ENCODE data around the gene NME1. TPM values are rescaled to one million over a fixed set of nuclear protein-coding genes. Genes with fewer than 3 reads are reported as not detected.

The NME1 gene
- total RNA-seq, 3 donors from 2014 or later, result 18.8 to 64.2 (median 23.9) TPM

- TF ChIP-seq, protein P1, sequence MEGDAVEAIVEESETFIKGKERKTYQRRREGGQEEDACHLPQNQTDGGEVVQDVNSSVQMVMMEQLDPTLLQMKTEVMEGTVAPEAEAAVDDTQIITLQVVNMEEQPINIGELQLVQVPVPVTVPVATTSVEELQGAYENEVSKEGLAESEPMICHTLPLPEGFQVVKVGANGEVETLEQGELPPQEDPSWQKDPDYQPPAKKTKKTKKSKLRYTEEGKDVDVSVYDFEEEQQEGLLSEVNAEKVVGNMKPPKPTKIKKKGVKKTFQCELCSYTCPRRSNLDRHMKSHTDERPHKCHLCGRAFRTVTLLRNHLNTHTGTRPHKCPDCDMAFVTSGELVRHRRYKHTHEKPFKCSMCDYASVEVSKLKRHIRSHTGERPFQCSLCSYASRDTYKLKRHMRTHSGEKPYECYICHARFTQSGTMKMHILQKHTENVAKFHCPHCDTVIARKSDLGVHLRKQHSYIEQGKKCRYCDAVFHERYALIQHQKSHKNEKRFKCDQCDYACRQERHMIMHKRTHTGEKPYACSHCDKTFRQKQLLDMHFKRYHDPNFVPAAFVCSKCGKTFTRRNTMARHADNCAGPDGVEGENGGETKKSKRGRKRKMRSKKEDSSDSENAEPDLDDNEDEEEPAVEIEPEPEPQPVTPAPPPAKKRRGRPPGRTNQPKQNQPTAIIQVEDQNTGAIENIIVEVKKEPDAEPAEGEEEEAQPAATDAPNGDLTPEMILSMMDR (IDR thresholded peaks at IDR 0.05), result no peak
- H3K9me3 ChIP-seq, result no peaks in the 10 kb centered on the region
- H3K36me3 ChIP-seq (ENCODE audit: low read depth), result no peaks in the 10 kb centered on the region
- intact Hi-C loops (cut with DNase I, micrococcal nuclease), result no loop called here
- H3K4me1 ChIP-seq (ENCODE audit: low read depth), result peaks cover 21% of the 10 kb centered on the region
- H3K4me3 ChIP-seq, result no peak overlapping the region
- DNase-seq, result no peak
- ATAC-seq, result no peak
Measured at GRCh38 chr17:51124640-51125503, 28.5 kb upstream of the NME1 start.

DNA sequence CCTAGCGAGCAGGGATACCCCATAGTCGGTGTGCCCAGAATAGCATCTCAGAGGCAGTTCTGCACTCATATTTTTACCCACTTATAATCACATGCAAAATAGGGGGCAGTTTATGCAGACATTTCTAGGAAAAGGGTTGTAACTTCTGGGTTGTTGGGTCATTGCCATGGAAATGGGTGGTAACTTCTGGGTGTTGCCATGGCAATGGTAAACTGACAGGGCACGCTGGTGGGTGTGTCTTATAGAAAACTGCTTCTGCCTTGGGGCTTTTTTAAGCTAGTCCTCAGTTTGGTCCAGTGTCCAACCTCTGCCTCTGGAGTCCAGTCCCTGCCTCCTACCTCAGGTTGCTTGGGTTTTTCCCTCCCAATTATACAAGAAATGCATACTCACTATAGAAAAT lies 25.3 kb upstream of the NME1 start:
- no peak for DNase-seq
- TF ChIP-seq, protein P1 (IDR thresholded peaks at IDR 0.05), result no peak
- peak; percentile 28 for ATAC-seq
- Histone ChIP-seq H3K4me3 (no peak overlapping the region), H3K36me3 (ENCODE audit: low read depth) (no peaks in the 10 kb centered on the region), H3K9me3 (no peaks in the 10 kb centered on the region), H3K4me1 (ENCODE audit: low read depth) (peaks cover 21% of the 10 kb centered on the region)
- intact Hi-C loops (cut with DNase I, micrococcal nuclease), result no loop called here

DNA sequence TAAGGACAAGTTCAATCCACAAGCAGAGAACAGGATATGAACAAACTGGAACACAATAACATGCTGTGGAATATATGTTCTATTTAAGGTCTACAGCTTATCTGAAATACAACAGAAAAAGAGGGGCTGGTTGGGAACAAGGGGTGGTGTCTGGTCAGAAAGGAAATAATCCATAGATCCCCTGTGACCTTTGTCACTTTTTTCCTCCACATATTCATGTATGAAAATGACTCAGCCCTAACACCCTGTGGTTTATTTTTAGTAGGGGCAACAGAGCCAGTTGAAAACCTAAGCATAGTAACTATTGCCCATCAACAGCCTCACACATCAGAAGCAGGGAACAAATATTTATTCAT lies 20.4 kb upstream of the NME1 start:
- intact Hi-C loops (cut with DNase I, micrococcal nuclease), result no loop called here
- TF ChIP-seq, protein P1 (IDR thresholded peaks at IDR 0.05), result no peak
- peaks cover 7% of the 10 kb centered on the region for H3K4me1 ChIP-seq (ENCODE audit: low read depth)
- no peaks in the 10 kb centered on the region for H3K36me3 ChIP-seq (ENCODE audit: low read depth)
- DNase-seq, result no peak
- H3K4me3 ChIP-seq, result no peak overlapping the region
- ATAC-seq, result peak; percentile 76
- no peaks in the 10 kb centered on the region for H3K9me3 ChIP-seq

DNA sequence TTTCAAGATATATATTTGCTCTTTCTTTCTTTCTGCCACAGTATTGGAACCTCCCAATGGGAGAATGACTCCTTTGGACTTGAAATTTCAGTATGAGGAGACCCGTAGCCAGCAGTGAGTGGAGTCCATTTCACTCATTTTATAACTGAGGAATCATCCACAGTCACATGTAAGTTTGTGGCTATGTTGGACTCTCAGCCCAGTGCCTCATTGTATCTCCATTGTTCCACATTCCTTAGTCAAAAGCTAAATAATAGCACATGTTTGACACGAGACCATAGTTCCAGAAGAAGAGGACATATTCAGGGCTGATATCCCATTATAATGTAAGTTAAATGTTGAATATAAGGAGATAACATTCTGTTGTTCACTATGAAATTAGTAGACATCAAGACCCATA lies 20.0 kb upstream of the NME1 start:
- intact Hi-C loops (cut with DNase I, micrococcal nuclease), result no loop called here
- Histone ChIP-seq H3K36me3 (ENCODE audit: low read depth) (no peaks in the 10 kb centered on the region), H3K4me3 (no peak overlapping the region), H3K4me1 (ENCODE audit: low read depth) (peaks cover 7% of the 10 kb centered on the region), H3K9me3 (no peaks in the 10 kb centered on the region)
- TF ChIP-seq, protein P1 (IDR thresholded peaks at IDR 0.05), result no peak
- ATAC-seq, result no peak
- DNase-seq, result no peak

GRCh38 chr17:51135956-51136355 lies 17.4 kb upstream of the NME1 start:
- H3K9me3 ChIP-seq, result no peaks in the 10 kb centered on the region
- TF ChIP-seq, protein P1 (IDR thresholded peaks at IDR 0.05), result no peak
- ATAC-seq (no peak), DNase-seq (no peak)
- H3K4me1 ChIP-seq (ENCODE audit: low read depth), result peaks cover 2% of the 10 kb centered on the region
- H3K36me3 ChIP-seq (ENCODE audit: low read depth), result no peaks in the 10 kb centered on the region
- intact Hi-C loops (cut with DNase I, micrococcal nuclease), result no loop called here
- H3K4me3 ChIP-seq, result no peak overlapping the region

Data from mucosa of descending colon (tissue), 3 donors.